Activated CD8-positive, alpha-beta memory T cell treated with anti-CD3 and anti-CD28 coated beads for 36 hours (primary cell): ENCODE results near the gene GTSF1L. TPM values are rescaled to one million over a fixed set of nuclear protein-coding genes. Genes with fewer than 3 reads are reported as not detected.
"Not testable (repeated sequence)": the region's sequence is repeated elsewhere in the genome, so short reads cannot be mapped to it uniquely, and the experiment has no call there.

Experiments used
- CTCF ChIA-PET: fragments of 350-600 bp; sonication (Branson Sonifier 250); formaldehyde crosslinking; loops from one replicate; lab custom pipeline; 2021; ENCODE audit warnings: antibody characterized with exemption; lab: Charles Lee
- POLR2A ChIA-PET: fragments of 350-600 bp; sonication (Branson Sonifier 250); formaldehyde crosslinking; loops from one replicate; lab custom pipeline; 2021; ENCODE audit warnings: antibody characterized with exemption; lab: Charles Lee
- total RNA-seq, 2 experiments: library from RNA; stranded (reverse); gene quantifications; one replicate each; pipeline ENCODE4 v1.2.3, GENCODE V29; 2021

Gene GTSF1L
- total RNA-seq = not detected

DNA sequence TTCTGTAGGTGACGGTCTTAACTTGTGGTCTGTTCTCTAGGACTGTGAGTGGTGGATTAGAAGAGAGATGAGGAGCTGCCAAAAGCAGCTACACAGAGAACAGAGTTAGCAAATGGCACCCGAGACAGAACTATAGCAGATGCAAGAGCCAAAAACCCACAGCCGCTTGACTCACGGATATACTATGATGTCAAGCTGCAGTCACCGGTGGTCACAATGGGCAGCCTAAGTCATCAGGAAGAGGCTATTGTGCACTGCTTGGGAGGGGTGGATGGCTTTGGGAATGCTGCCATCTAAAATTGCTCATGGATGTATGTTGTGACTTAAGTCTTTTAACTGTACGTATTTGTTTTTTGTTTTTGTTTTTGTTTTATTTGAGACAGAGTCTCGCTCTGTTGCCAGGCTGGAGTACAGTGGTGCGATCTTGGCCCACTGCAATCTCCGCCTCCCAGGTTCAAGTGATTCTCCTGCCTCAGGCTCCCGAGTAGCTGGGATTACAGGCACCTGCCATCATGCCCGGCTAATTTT lies at the start of gene GTSF1L:
GTSF1L (minus strand) TSS at position 192 of the 528 bp plus-strand sequence. CDS start 308 bp downstream, outside the sequence.
- POLR2A ChIA-PET = no interaction called here
- CTCF ChIA-PET = no interaction called here

DNA sequence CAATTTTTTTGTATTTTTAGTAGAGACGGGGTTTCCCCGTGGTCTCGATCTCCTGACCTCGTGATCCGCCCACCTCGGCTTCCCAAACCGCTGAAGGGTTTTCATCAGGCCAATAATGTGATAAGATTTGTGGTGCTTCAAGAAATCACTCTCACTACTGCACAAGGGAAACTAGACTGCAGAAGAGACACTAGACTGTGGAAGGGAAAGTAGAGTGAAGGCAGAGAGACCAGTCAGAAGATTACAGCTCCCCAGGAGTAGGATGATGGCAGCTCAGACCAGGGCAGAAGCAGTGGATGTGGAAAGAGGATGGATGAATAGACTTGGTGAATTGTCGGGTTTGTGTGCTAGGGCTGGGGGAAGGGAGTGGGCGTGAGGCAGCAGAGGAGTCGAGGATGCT lies 48.0 kb upstream of the GTSF1L start:
- CTCF ChIA-PET = no interaction called here
- POLR2A ChIA-PET = no interaction called here

DNA sequence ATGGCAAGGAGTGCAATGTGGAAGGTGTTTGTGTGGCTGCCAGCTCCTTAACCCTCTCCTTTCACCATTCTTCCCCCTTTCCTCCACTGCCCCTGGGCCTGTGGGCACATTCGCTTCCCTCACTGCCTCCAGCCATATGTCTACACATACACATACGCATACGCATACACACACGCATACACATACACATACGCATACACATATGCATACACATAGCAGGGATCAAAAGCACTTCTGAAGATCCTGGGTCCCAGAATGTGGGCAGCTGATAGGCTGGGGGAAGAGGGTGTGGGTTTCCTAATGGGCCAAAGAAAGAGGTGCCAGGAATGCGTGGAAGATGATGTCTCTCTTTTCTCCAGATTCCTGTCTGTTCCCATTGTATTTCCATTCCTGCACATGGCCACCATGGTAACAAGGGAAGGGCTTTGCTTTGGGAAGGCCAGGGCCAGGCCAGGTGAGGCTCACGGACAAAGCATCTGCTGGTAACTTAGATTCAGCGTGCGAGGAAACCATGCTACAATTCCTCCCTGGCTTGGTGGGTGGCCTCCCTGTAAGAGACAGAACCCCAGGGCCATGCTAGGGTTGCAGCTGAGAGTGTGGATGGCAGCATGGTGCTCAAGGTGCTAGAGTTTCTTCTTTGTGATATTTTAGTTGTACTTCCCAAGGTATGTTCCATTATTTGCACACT lies 44.8 kb upstream of the GTSF1L start:
- ChIA-PET POLR2A (no interaction called here), CTCF (no interaction called here)

DNA sequence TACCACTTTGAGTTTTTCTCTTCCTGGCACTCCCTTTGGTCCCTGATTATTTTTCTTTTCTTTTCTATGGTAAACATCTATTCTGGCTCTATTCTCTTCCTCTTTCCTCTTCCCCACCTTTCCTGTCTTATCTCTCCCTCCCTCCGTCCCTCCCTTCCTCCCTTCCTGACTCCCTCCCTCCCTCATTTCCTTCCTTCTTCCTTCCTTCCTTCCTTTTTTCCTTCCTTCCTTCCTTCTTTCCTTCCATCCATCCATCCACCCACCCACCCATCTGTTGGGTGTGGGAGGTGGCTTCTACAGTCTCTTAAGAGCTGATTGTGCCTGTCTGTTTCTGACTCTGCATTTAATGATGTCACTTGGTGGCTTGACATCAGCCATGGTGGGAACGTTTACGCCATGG lies 43.5 kb upstream of the GTSF1L start:
- POLR2A ChIA-PET = no interaction called here
- CTCF ChIA-PET = interaction anchor here (0.5 kb wide), 1 partner anchor 51 kb away, joined by 4 read pairs; no protein-coding TSS in a partner anchor

DNA sequence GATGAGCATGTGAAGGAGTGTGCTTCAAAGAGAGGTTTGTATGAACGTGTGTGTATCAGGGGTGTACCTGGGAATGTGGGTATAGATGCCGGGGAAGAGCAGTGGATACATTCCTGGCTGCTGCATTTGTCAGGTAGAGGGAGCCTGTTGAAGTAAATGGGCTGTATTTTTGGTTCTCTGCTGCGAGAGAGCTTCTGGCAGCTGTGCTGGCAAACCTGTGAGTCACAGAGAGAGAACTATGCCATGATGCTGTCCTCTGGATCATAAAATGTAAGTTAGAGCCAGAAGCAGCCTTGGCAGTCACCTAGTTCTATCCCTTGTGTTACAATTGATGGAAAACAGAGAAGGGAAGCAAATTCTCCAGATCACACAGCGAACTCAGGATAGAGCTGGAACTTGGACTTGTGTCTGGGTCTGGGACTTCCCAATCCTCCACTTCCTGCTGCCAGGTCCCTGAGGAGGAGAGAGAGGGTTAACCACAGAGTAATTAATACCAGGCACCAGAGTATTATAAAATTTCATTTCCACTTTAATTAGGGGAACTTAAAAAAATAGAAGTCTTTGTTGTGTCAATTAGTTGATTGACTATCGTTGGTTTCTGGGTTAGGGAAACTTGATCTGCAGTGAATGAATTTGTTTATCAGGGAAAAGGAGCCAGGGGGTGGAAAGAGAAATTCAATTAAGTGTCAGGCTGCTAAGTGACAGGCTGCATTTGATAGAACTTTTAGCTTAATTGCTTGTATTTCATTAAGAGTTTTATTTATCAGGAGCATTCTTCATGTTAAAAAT lies 41.1 kb upstream of the GTSF1L start:
- CTCF ChIA-PET = no interaction called here
- POLR2A ChIA-PET = no interaction called here

DNA sequence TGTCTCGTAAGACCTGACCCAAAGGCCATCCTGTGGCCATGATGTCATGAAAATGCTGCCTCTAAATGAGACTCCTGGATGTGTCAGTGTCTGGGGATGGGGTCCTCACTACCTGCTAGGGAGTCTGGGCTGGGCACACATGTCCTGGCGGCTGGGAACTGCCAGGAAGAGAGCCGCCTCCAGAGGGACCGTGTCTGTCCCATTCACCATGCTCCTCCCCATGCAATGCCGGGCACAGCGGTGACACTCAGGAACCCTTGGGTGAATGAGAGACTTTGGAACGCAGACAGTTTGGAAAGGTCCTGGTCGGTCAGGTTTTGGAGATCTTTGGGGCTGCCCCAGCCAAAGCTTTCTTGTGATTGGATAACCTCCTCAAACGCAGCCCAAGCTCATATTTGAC lies 40.1 kb upstream of the GTSF1L start:
- ChIA-PET POLR2A (no interaction called here), CTCF (no interaction called here)

DNA sequence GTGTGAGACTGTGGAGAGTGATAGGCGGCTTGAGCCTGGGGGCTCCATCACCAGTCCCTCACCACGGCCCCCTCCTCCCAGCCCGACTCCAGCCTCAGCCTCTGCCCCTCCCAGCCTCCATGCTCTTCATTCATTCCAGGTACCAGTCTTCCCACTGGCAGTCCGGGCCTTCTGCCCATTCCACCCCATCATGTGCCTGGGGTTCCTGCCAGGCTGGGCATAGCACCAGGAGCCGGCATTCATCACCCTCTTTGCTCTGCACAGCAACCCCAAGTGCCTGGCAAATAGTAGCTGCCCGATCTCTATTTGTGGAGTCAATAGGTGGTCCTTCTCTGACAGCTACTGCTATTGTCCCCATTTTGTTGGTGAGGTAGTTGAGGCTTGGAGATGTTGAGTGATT lies 39.6 kb upstream of the GTSF1L start:
- CTCF ChIA-PET = no interaction called here
- POLR2A ChIA-PET = no interaction called here

DNA sequence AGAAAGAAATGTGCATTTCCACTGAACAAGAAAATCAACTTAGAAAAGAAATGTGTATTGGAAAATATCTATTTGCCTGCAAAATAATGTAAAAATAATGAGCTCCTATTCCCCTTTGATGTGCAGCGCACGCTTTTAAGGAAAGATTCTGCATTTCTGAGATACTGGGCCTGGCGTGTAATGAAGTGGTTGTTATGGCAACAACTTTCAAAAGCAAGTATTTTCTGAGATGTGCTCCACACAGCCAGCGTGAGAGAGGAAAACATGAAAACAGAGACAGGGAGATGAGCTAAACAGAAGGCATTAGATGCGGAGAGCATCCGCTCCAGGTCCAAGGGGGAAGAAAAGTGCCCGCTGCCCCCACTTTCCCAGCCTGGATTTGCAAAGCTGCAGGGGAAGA lies 39.1 kb upstream of the GTSF1L start:
- ChIA-PET CTCF (no interaction called here), POLR2A (no interaction called here)

DNA sequence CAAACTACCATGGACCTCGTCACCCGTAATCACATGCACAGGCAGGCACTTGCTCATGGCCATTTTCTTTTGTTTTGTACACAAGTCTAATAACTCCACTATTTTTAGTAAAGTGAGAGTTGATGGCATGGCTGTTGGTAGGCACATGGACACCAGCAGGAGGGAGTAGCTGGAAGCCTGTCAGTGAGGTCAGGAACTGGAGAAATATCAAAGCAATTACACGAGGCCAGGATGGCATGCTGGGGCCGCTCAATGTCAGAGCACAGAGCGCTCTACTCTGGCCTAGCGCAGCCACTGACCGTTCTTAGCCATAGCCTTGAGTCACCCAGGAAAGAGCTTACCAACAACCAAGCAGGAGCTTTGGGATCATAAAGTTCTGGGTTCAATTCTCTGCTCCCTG lies 36.1 kb upstream of the GTSF1L start:
- ChIA-PET CTCF (interaction anchor here (0.8 kb wide), 1 partner anchor 8 kb away, joined by 3 read pairs; no protein-coding TSS in a partner anchor), POLR2A (no interaction called here)

DNA sequence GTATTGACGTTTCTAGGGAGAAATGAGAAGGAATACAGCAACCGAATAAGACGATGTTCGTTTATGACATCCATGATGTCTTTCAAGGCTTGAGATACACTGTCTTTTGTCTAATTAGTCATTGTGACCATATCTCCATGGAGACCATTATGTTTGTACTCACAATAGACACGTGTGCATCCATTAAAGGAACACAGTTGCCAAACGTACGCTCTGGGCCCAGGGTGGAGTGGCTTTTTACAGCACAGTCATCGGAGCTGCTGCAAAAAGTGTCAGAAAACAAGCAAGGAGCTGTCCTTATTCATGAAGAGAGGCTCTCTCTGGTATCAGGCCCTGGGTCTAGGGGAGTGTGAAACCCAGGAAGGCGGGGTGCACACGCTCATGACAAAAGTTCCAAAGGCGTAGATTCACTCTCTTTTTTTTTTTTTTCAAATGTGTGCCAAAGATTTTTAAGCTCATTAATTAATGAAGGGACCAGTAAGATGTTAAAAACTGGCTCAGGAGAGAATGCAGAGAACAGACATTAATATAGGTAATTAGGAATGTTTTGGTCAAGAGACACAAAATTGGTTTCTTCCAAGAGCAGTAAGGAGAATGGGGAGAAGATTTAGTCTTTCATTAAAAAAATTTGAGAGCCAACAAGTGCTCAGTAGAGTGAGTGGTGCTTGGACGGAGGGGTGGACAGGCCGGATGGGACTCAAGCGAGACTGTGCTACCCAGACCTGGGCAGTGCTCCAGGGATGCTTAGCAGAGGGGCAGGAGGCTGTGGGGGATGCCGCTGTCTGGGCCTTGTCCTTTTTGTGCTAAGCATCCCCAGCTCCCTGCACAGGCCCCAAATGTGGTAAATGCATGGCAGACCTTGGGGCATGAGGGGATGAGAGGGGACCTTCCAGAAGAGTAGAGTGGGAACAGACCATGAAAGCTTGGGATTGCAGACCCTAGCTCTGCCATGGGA lies 34.9 kb upstream of the GTSF1L start:
- ChIA-PET CTCF (interaction anchor here (0.7 to 1.0 kb wide), 2 partner anchors 12 to 171 kb away, joined by 3 read pairs; partner anchors contain the start of gene IFT52), POLR2A (interaction anchor here (0.6 to 0.7 kb wide), 2 partner anchors 250 to 959 kb away, joined by 3 to 5 read pairs; no protein-coding TSS in a partner anchor)

DNA sequence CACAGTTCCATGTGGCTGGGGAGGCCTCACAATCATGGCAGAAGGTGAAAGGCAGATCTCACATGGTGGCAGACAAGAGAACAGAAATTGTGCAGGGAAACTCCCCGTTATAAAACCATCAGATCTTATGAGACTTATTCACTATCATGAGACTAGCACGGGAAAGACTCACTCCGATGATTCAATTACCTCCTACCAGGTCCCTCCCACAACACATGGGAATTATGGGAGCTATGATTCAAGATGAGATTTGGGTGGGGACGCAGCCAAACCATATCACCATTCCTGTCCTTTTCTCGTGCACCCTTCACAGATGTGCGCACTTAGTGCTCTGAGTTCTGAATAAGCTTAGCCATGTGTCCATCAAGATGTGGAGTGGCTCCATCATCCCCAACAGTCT lies 31.1 kb upstream of the GTSF1L start:
- POLR2A ChIA-PET, CTCF ChIA-PET: not testable (repeated sequence)

DNA sequence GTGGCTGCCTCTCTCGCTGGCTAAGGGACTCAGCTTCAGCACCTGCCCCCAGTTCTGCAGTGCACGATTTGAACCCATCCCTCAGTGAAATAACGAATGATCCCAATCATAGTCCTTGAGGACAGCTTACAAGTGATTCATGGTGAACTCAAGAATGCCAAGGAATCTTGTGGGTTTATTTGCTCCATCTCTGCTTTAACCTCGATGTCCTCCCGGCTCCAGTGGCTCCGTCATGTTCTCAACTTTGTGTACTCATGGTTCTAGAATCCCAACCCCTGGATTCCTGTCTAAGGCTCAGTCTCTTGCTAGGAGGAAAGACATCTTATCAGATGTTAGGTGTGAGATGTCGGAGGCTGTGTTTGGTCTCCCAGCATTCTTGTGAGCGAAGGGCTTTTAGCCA lies 29.0 kb upstream of the GTSF1L start:
- POLR2A ChIA-PET = no interaction called here
- CTCF ChIA-PET = interaction anchor here (0.7 to 1.2 kb wide), 2 partner anchors 137 to 395 kb away, joined by 4 to 9 read pairs; no protein-coding TSS in a partner anchor

DNA sequence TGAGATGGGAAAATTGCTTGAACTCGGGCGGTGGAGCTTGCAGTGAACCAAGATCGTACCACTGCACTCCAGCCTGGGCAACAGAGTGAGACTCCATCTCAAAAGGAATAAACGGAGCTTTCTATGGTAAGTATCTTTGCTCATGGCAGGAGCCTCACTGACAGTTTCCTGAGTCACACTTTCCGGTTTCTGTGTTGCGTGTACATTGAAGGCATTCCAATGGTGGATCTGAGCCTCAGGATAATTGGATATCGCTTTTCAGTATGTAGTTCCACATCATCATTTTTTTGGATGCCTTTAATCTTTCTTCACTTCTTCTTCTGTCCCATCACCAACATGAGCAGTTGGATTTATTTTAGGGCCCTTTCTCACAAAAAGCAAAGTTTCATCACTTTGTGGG lies 28.6 kb upstream of the GTSF1L start:
- ChIA-PET POLR2A (no interaction called here), CTCF (interaction anchor here (1.2 kb wide), 1 partner anchor 8 kb away, joined by 3 read pairs; no protein-coding TSS in a partner anchor)

DNA sequence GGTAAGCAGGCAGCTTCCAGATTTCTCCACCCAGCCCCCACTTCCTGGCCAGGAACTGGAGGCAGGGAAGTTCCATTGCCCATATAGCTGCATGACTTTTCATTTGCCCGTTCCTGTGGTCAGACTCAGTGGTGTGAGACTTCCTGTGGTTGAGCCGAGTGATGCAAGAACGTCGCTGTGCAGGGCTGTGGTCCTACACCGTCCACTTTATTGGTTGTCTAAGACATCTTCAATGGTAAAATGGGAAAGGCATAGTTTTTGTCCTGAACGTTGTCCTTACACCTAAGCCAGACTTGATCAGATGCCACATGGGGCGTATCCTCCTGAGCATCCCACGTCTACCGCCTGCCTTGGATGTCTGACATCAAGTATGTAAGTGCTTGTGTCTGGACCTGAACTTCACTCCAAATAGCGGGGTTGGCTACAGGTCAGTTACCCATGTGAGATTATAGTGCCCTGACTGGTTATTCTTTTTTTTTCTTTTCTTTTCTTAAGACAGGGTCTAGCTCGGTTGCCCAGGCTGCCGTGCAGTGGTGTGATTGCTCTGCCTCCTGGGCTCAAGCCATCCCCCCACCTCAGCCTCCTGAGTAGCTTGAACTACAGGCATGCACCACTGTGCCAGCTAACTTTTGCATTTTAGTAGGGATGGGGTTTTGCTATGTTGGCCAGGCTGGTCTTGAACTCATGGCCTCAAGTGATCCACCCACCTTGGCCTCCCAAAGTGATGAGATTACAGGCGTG lies 25.9 kb upstream of the GTSF1L start:
- POLR2A ChIA-PET = no interaction called here

DNA sequence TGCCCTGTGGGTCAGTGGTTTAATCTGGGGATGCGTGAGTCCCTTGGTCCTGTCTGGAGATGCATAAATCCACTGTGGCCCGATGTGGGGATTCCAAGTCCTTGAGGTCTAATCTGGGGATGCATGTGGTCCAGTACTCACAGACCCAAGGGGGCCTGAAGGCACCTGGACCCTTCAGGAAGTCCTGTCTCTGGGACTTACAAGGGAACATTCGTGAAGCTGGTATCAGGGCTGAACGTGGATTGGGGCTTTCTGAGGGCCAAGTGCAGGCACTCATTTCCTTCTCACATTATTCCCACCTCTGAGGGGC lies 25.2 kb upstream of the GTSF1L start:
- CTCF ChIA-PET = interaction anchor here (1.3 to 4.3 kb wide), 3 partner anchors 15 to 328 kb away, joined by 5 to 42 read pairs (median 20); no protein-coding TSS in a partner anchor
- POLR2A ChIA-PET = no interaction called here

More for the DNA sequence above, 25.9 kb upstream of the GTSF1L start:
- CTCF ChIA-PET = interaction anchor here (0.6 to 0.8 kb wide), 2 partner anchors 11 to 328 kb away, joined by 3 read pairs; no protein-coding TSS in a partner anchor

DNA sequence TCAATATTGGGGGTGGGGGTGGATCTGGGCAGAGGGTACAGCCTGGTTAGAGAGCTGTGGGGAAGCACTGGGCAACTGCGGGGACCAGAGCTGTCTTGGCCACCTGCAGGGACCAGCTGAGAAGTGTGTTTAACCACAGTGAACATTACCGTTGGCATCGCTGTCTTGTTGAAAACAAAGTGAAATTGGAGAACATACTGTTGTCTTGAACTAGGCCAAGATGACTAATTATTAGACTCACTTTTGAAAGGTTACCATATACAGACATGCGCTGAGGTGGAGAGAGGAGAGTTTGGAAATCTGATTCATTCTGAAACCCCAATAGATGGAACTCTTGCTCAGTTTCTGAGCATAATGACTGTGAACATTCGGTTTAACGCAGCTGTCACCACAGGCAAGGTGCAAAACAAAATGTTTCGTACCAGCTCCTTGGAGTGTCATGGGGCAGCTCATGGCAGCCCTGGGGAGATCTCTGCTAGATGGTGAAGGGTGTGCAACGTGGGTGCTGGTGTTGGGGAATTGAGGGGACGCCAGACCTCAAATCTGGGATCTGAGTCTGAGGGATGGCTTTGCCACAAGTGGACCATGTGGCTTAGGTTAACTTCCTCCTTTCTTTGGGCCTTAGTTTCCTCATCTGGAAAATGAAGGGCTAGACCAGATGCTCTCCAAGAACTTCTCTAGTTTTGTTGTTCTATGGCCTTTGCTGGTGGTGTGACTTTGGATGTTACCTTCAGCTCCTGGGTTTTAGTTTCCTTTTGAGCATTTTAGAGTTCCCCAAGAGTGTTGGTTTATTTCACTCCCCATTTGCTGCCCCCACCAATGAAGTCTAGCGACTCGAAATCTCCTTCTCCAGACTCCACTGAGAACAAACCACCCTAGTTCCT lies 24.6 kb upstream of the GTSF1L start:
- ChIA-PET POLR2A (interaction anchor here (0.6 to 1.3 kb wide), 2 partner anchors 94 to 233 kb away, joined by 3 to 11 read pairs; no protein-coding TSS in a partner anchor), CTCF (interaction anchor here (0.9 to 4.3 kb wide), 10 partner anchors 15 to 328 kb away, joined by 3 to 42 read pairs (median 4); no protein-coding TSS in a partner anchor)

DNA sequence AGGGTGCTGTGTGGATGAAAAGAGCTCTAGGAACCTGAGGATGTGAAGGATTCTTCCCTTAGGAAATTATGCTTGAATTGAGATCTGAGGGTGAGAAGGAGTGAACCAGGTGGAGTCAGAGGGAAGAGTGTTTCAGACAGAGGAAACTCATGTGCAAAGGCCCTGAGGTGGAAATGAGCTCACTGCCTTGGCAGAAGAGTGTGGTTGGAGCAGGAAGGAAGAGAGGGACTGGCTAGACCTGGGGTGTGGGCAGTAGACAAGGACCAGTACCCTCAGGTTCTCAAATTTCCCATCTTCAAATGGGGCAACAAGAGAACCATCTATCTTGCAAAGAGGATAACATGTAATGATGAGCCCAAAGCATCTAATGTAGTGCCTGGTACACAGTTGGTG lies 24.0 kb upstream of the GTSF1L start:
- POLR2A ChIA-PET = interaction anchor here (1.3 kb wide), 1 partner anchor 234 kb away, joined by 3 read pairs; no protein-coding TSS in a partner anchor

More for the DNA sequence above, 24.0 kb upstream of the GTSF1L start:
- CTCF ChIA-PET = interaction anchor here (0.9 to 4.3 kb wide), 12 partner anchors 14 to 329 kb away, joined by 3 to 42 read pairs (median 4); no protein-coding TSS in a partner anchor
